SK-N-SH (cell line): ENCODE measurements around the gene LMAN2. TPM values are rescaled to one million over a fixed set of nuclear protein-coding genes. Genes with fewer than 3 reads are reported as not detected.

Experiments
- CTCF ChIA-PET: fragments of 300-600, 350-600 bp; formaldehyde crosslinking; extraction: SDS; loops from one replicate; lab custom pipeline; 2021; lab: Yijun Ruan, JAX
- POLR2A ChIA-PET: fragments of 350-600 bp; sonication (Branson Sonifier 250); formaldehyde crosslinking; extraction: SDS; loops from one replicate; lab custom pipeline; 2020; ENCODE audit warnings: antibody characterized with exemption, inconsistent platforms; lab: Yijun Ruan, JAX
- DNase-seq: peaks from one replicate; pipeline ENCODE4 v3.0.0; 2012
- H2AFZ ChIP-seq: fragments of 200-600 bp; sonication (generic); 2 replicates; pipeline ENCODE4 v1.8.1; 2016; ENCODE audit warnings: antibody characterized with exemption, mild to moderate bottlenecking, low read depth
- H3F3A ChIP-seq: fragments of 200-600 bp; sonication (generic); replicated peaks from 2 replicates; pipeline ENCODE3; 2016; ENCODE audit warnings: antibody characterized with exemption, mild to moderate bottlenecking; ENCODE audit not compliant: insufficient read depth
- H3K27ac ChIP-seq, 2 experiments: fragments of 200-500 bp in 1 of 2; fragments of 200-600 bp in 1 of 2; sonication (Bioruptor generic) in 1 of 2; sonication (generic), shearing (Covaris generic) in 1 of 2; 2 replicates each; pipeline versions ENCODE4 v1.5.1 to v1.6.1; 2014 to 2016; ENCODE audit warnings: low read depth in 2 of 2, inconsistent platforms in 1 of 2, low read length in 1 of 2, mild to moderate bottlenecking in 1 of 2, mixed read lengths in 1 of 2
- H3K27me3 ChIP-seq: fragments of 200-600 bp; sonication (generic), shearing (Covaris generic); 2 replicates; pipeline ENCODE4 v1.6.1; 2016; ENCODE audit warnings: mixed run types; ENCODE audit not compliant: insufficient read depth
- H3K36me3 ChIP-seq, 2 experiments: fragments of 200-500 bp in 1 of 2; fragments of 200-600 bp in 1 of 2; sonication (Bioruptor generic) in 1 of 2; sonication (generic) in 1 of 2; replicated peaks in 1 of 2; 2 replicates each; pipeline versions ENCODE3 to v1.5.1; 2014 to 2016; ENCODE audit warnings: low read length in 1 of 2, mild to moderate bottlenecking in 1 of 2; ENCODE audit not compliant: insufficient read depth in 2 of 2, control insufficient read depth in 1 of 2
- H3K4me1 ChIP-seq, 2 experiments: fragments of 200-500 bp in 1 of 2; fragments of 200-600 bp in 1 of 2; sonication (Bioruptor generic) in 1 of 2; sonication (generic), shearing (Covaris generic) in 1 of 2; 2 replicates each; pipeline versions ENCODE4 v1.5.1 to v1.6.1; 2014 to 2016; ENCODE audit warnings: low read depth in 1 of 2, low read length in 1 of 2, mixed run types in 1 of 2; ENCODE audit not compliant: insufficient read depth in 2 of 2, control insufficient read depth in 1 of 2
- H3K4me2 ChIP-seq: fragments of 200-600 bp; sonication (generic), shearing (Covaris generic); 2 replicates; pipeline ENCODE4 v1.6.1; 2017; ENCODE audit warnings: mixed run types
- H3K4me3 ChIP-seq, 2 experiments: fragments of 200-500 bp in 1 of 2; fragments of 200-600 bp in 1 of 2; sonication (Bioruptor generic) in 1 of 2; sonication (generic), shearing (Covaris generic) in 1 of 2; 2 replicates each; pipeline versions ENCODE4 v1.5.1 to v1.8.1; 2014 to 2016; ENCODE audit warnings: low read depth in 2 of 2, inconsistent platforms in 1 of 2, low read length in 1 of 2, mild to moderate bottlenecking in 1 of 2, mixed read lengths in 1 of 2, moderate library complexity in 1 of 2
- H3K79me2 ChIP-seq: fragments of 200-600 bp; sonication (generic); 2 replicates; pipeline ENCODE4 v1.8.1; 2017; ENCODE audit warnings: mild to moderate bottlenecking; ENCODE audit not compliant: insufficient read depth
- H3K9ac ChIP-seq: fragments of 200-600 bp; sonication (generic); 2 replicates; pipeline ENCODE4 v1.6.1; 2017; ENCODE audit warnings: mixed run types
- H3K9me2 ChIP-seq: fragments of 200-600 bp; sonication (generic); 2 replicates; pipeline ENCODE4 v1.6.1; 2017; ENCODE audit warnings: mixed run types
- H3K9me3 ChIP-seq: fragments of 200-600 bp; sonication (generic); 2 replicates; pipeline ENCODE4 v1.6.1; 2017; ENCODE audit warnings: mixed run types, mild to moderate bottlenecking, moderate library complexity
- H4K20me1 ChIP-seq: fragments of 200-600 bp; sonication (generic); 2 replicates; pipeline ENCODE4 v1.6.1; 2017; ENCODE audit warnings: mild to moderate bottlenecking, mixed run types; ENCODE audit not compliant: insufficient read depth
- CHD2 ChIP-seq: fragments of 150-350 bp; IDR thresholded peaks from 2 replicates; pipeline ENCODE4 v1.6.1; 2018; ENCODE audit warnings: low read length; ENCODE audit not compliant: partially characterized antibody
- FOXJ3 ChIP-seq: sonication (generic); formaldehyde crosslinking; IDR thresholded peaks from 2 replicates; pipeline ENCODE4 v1.5.1; 2020; ENCODE audit warnings: mild to moderate bottlenecking, missing genetic modification reagents
- FOXM1 ChIP-seq: IDR thresholded peaks from 2 replicates; pipeline ENCODE4 v1.4.0; 2012; ENCODE audit warnings: low read depth, mild to moderate bottlenecking
- GATA2 ChIP-seq: sonication (generic); formaldehyde crosslinking; IDR thresholded peaks from 2 replicates; pipeline ENCODE4 v1.5.0; 2020; ENCODE audit warnings: mild to moderate bottlenecking, missing genetic modification reagents
- MEF2A ChIP-seq: IDR thresholded peaks from 2 replicates; pipeline ENCODE4 v1.4.0; 2012; ENCODE audit warnings: low read depth, borderline replicate concordance
- MXI1 ChIP-seq: IDR thresholded peaks from 2 replicates; pipeline ENCODE4 v1.6.1; 2012; ENCODE audit warnings: mild to moderate bottlenecking, low read depth, low read length, improper control_type of control experiment
- POLR2AphosphoS5 ChIP-seq: IDR thresholded peaks from 2 replicates; pipeline ENCODE4 v1.6.1; 2012; ENCODE audit warnings: low read depth, low read length
- RFX5 ChIP-seq: IDR thresholded peaks from 2 replicates; pipeline ENCODE4 v1.6.1; 2012; ENCODE audit warnings: mild to moderate bottlenecking, improper control_type of control experiment, low read length
- RXRA ChIP-seq: IDR thresholded peaks from 2 replicates; pipeline ENCODE4 v1.4.0; 2012; ENCODE audit warnings: low read depth, mild to moderate bottlenecking, borderline replicate concordance
- SIN3A ChIP-seq: IDR thresholded peaks from 2 replicates; pipeline ENCODE4 v1.6.1; 2012; ENCODE audit warnings: low read depth, mild to moderate bottlenecking, low read length, moderate library complexity, borderline replicate concordance
- TAF1 ChIP-seq: IDR thresholded peaks from 2 replicates; pipeline ENCODE4 v1.6.1; 2012; ENCODE audit warnings: low read depth, mild to moderate bottlenecking, low read length, moderate library complexity, borderline replicate concordance
- TCF12 ChIP-seq: IDR thresholded peaks from 2 replicates; pipeline ENCODE4 v1.4.0; 2012
- TEAD4 ChIP-seq: IDR thresholded peaks from 2 replicates; pipeline ENCODE4 v1.4.0; 2012; ENCODE audit warnings: mild to moderate bottlenecking, borderline replicate concordance; ENCODE audit not compliant: insufficient read depth
- YY1 ChIP-seq: IDR thresholded peaks from 2 replicates; pipeline ENCODE4 v1.4.0; 2012; ENCODE audit warnings: low read depth, mild to moderate bottlenecking
- whole genome bisulfite sequencing: methylation state at CpG from one replicate; pipeline ENCODE4 v1.1.6; 2017; ENCODE audit warnings: low lambda C conversion rate; 5-methylcytosine and 5-hydroxymethylcytosine counted together
- polyA plus RNA-seq, 3 experiments: library from polyadenylated mRNA; depleted of rRNA; stranded (reverse); fragments of >200 nt; gene quantifications; 2 replicates each; pipeline ENCODE4 v1.2.3, GENCODE V29; 2012
- TF ChIP-seq, protein P1 (sequence below): IDR thresholded peaks from 2 replicates; pipeline ENCODE4 v1.6.1; 2012; ENCODE audit warnings: mild to moderate bottlenecking, low read depth, low read length, moderate library complexity
- TF ChIP-seq, protein P2 (sequence below): IDR thresholded peaks from 2 replicates; pipeline ENCODE4 v1.4.0; 2012; ENCODE audit warnings: low read depth
- TF ChIP-seq, protein P3 (sequence below): fragments of 150-350 bp; IDR thresholded peaks from 2 replicates; pipeline ENCODE4 v1.6.1; 2016; ENCODE audit warnings: mild to moderate bottlenecking, low read depth, low read length

The LMAN2 gene
- polyA plus RNA-seq, 1 of the 3 experiments (the other 2 are of a cell fraction), result 500 TPM

DNA sequence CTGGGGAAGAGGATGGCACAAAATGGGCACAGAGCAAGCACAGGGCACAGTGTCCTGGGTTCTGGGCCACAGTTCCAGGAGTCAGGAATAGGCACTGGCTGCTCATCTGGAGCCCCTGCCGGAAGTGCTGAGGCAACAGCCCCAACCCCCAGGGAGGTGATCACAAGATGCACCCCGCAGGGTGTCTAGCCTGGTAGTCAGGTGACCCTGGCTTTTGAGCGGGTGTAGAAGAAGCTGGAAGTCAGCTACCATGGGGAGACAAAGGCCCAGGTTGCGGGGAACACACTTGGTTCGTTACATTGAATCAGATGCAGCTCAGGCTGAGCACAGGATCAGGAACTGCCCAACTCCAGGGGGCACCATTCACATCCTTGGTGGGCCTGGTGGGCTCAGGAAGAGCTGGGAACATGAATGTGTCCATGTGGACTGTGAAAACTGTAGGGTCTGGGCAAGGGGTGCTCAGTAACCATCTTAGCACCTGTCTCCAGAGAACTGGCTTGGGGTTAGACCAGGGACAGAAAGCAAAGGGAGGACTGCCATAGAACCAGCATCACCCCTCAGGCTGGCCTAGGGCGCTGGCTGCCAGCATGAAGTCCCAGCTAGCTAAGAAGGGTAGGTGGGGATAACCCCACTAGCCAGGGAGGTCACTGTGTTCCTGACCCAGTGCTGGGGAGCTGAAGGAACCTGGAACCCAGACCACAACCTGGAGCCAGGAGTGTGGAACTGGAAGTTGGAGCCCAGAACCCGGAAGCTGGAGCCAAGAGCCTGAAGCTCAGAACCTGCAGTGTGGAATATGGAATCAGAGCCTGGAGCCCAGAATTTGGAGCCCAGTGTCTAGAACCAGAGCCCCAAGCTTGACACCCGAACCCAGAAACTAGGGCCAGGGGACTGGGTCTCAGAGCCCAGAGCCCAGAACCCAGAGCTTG is 26.6 kb upstream of the LMAN2 start:
- Histone ChIP-seq H2AFZ (no peak overlapping the region), H3K79me2 (no peaks in the 10 kb centered on the region), H3K27ac (no peak overlapping the region), H3K4me2 (no peak overlapping the region), H3K4me1 (peaks cover 0 to 7% of the 10 kb centered on the region in 2 experiments; a peak in 2 of 4 replicates), H4K20me1 (no peaks in the 10 kb centered on the region), H3K4me3 (no peak overlapping the region), H3F3A (peaks cover 4% of the 10 kb centered on the region), H3K27me3 (no peaks in the 10 kb centered on the region), H3K9me2 (no peaks in the 10 kb centered on the region), H3K36me3 (no peaks in the 10 kb centered on the region), H3K9me3 (no peaks in the 10 kb centered on the region), H3K9ac (no peak overlapping the region)
- WGBS, result 90% methylated on average over 7 of the region's 8 CpGs
- CTCF ChIA-PET, result interaction anchor here (0.9 to 8.3 kb wide), 10 partner anchors 9 to 123 kb away, joined by 3 to 58 read pairs (median 5); partner anchors contain the start of gene DBN1
- POLR2A ChIA-PET, result no interaction called here
- TF ChIP-seq TCF12, result no peak
- TF ChIP-seq MXI1, result no peak
- no peak for TF ChIP-seq GATA2 (CRISPR knock-in tag)
- TF ChIP-seq RXRA, result no peak
- TF ChIP-seq YY1, result no peak
- TF ChIP-seq, protein P1, sequence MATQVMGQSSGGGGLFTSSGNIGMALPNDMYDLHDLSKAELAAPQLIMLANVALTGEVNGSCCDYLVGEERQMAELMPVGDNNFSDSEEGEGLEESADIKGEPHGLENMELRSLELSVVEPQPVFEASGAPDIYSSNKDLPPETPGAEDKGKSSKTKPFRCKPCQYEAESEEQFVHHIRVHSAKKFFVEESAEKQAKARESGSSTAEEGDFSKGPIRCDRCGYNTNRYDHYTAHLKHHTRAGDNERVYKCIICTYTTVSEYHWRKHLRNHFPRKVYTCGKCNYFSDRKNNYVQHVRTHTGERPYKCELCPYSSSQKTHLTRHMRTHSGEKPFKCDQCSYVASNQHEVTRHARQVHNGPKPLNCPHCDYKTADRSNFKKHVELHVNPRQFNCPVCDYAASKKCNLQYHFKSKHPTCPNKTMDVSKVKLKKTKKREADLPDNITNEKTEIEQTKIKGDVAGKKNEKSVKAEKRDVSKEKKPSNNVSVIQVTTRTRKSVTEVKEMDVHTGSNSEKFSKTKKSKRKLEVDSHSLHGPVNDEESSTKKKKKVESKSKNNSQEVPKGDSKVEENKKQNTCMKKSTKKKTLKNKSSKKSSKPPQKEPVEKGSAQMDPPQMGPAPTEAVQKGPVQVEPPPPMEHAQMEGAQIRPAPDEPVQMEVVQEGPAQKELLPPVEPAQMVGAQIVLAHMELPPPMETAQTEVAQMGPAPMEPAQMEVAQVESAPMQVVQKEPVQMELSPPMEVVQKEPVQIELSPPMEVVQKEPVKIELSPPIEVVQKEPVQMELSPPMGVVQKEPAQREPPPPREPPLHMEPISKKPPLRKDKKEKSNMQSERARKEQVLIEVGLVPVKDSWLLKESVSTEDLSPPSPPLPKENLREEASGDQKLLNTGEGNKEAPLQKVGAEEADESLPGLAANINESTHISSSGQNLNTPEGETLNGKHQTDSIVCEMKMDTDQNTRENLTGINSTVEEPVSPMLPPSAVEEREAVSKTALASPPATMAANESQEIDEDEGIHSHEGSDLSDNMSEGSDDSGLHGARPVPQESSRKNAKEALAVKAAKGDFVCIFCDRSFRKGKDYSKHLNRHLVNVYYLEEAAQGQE, result no peak
- no peak for DNase-seq

DNA sequence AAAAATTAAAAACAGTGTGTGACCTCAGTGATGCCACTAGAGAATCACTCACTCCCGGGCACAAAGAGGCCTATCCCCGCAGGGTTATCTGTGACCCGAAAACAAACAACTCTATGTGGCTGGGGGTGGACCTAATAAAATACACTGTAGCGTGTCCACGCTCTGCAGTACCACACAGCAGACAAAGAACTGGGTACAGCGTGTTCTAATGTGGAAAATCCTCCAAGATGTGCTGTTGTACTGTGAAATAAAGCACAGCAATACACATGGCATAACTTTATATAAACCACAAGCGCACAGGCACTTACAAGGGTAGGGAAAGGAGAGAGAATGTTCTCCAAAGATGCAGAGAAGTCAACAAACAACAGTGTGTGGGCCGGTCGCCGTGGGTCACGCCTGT is 24.6 kb upstream of the LMAN2 start:
- Histone ChIP-seq H3K4me3 (no peak overlapping the region), H3K9ac (no peak overlapping the region), H3K4me2 (no peak overlapping the region), H3K9me2 (no peaks in the 10 kb centered on the region), H3K36me3 (no peaks in the 10 kb centered on the region), H3K9me3 (no peaks in the 10 kb centered on the region), H2AFZ (no peak overlapping the region), H4K20me1 (no peaks in the 10 kb centered on the region), H3K27ac (no peak overlapping the region), H3F3A (peaks cover 4% of the 10 kb centered on the region), H3K27me3 (no peaks in the 10 kb centered on the region), H3K79me2 (no peaks in the 10 kb centered on the region), H3K4me1 (peaks cover 6 to 7% of the 10 kb centered on the region in 2 experiments; a peak in 2 of 4 replicates)
- CTCF ChIA-PET, result interaction anchor here (1.3 to 7.9 kb wide), 2 partner anchors 14 to 78 kb away, joined by 3 to 58 read pairs; no protein-coding TSS in a partner anchor
- WGBS, result 92% methylated on average over 11 of the region's 11 CpGs
- no peak for DNase-seq
- POLR2A ChIA-PET, result no interaction called here
- TF ChIP-seq RXRA, result no peak
- TF ChIP-seq TCF12, result no peak
- TF ChIP-seq POLR2AphosphoS5, result no peak
- TF ChIP-seq MEF2A, result no peak
- TF ChIP-seq, protein P2, sequence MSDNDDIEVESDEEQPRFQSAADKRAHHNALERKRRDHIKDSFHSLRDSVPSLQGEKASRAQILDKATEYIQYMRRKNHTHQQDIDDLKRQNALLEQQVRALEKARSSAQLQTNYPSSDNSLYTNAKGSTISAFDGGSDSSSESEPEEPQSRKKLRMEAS, result no peak
- TF ChIP-seq CHD2, result no peak
- TF ChIP-seq TEAD4, result no peak
- TF ChIP-seq FOXM1, result no peak
- no peak for TF ChIP-seq TAF1
- TF ChIP-seq RFX5, result no peak
- TF ChIP-seq, protein P1, result no peak
- no peak for TF ChIP-seq SIN3A
- TF ChIP-seq, protein P3, sequence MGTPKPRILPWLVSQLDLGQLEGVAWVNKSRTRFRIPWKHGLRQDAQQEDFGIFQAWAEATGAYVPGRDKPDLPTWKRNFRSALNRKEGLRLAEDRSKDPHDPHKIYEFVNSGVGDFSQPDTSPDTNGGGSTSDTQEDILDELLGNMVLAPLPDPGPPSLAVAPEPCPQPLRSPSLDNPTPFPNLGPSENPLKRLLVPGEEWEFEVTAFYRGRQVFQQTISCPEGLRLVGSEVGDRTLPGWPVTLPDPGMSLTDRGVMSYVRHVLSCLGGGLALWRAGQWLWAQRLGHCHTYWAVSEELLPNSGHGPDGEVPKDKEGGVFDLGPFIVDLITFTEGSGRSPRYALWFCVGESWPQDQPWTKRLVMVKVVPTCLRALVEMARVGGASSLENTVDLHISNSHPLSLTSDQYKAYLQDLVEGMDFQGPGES, result no peak
- no peak for TF ChIP-seq FOXJ3 (CRISPR knock-in tag)
